IMR-90 (cell line): ENCODE measurements around the gene TRAPPC10. TPM values are rescaled to one million over a fixed set of nuclear protein-coding genes. Genes with fewer than 3 reads are reported as not detected.
"Not testable (repeated sequence)": the region's sequence is repeated elsewhere in the genome, so short reads cannot be mapped to it uniquely, and the experiment has no call there.

ENCODE experiments used
- ATAC-seq: fragments of 200-7000 bp; cut with Tn5 transposase; 2 replicates; pipeline ENCODE4 v1.9.1; 2020; ENCODE audit warnings: low read depth, mild to moderate bottlenecking, moderate library complexity
- BruUV-seq: library from RNA; stranded (reverse); fragments of 400-500 nt; replicated peaks from 2 replicates; lab custom pipeline; 2021; lab: Mats Ljungman, UMichigan
- CTCF ChIA-PET: fragments of 300-600 bp; formaldehyde crosslinking; extraction: SDS; loops from one replicate; lab custom pipeline; 2021; ENCODE audit warnings: antibody characterized with exemption; lab: Yijun Ruan, JAX
- POLR2A ChIA-PET: fragments of 300-600 bp; sonication (Branson Sonifier 250); formaldehyde crosslinking; loops from one replicate; lab custom pipeline; 2022; ENCODE audit warnings: antibody characterized with exemption; ENCODE audit not compliant: unreplicated experiment; lab: Charles Lee
- DNase-seq: peaks from one replicate; pipeline ENCODE4 v3.0.0; 2013
- H2AFZ ChIP-seq: replicated peaks from 2 replicates; pipeline ENCODE3; 2013; ENCODE audit warnings: low read length, mild to moderate bottlenecking; ENCODE audit not compliant: poor library complexity
- H2AK5ac ChIP-seq: 2 replicates; pipeline ENCODE4 v1.6.1; 2013; ENCODE audit warnings: low read depth, low read length, inconsistent platforms
- H2AK9ac ChIP-seq: replicated peaks from 2 replicates; pipeline ENCODE3; 2013; ENCODE audit warnings: mild to moderate bottlenecking, low read depth, low read length, moderate library complexity; ENCODE audit not compliant: poor library complexity
- H2BK120ac ChIP-seq: 2 replicates; pipeline ENCODE4 v1.6.1; 2013; ENCODE audit warnings: low read depth, low read length, inconsistent platforms
- H2BK15ac ChIP-seq: 3 replicates; pipeline ENCODE4 v1.6.1; 2013; ENCODE audit warnings: low read depth, low read length, inconsistent platforms
- H2BK20ac ChIP-seq: 2 replicates; pipeline ENCODE4 v1.6.1; 2013; ENCODE audit warnings: low read depth, mild to moderate bottlenecking, inconsistent platforms, low read length, moderate library complexity
- H2BK5ac ChIP-seq: 2 replicates; pipeline ENCODE4 v1.6.1; 2013; ENCODE audit warnings: mild to moderate bottlenecking, low read depth, low read length, inconsistent platforms; ENCODE audit not compliant: poor library complexity, severe bottlenecking
- H3K14ac ChIP-seq: replicated peaks from 2 replicates; pipeline ENCODE4 v1.6.1; 2013; ENCODE audit warnings: low read depth, low read length, inconsistent platforms
- H3K18ac ChIP-seq: 2 replicates; pipeline ENCODE4 v1.6.1; 2013; ENCODE audit warnings: low read depth, low read length, control low read depth
- H3K23ac ChIP-seq: 2 replicates; pipeline ENCODE4 v1.6.1; 2013; ENCODE audit warnings: low read depth, low read length, inconsistent platforms
- H3K27ac ChIP-seq: 2 replicates; pipeline ENCODE4 v1.5.1; 2013; ENCODE audit warnings: mild to moderate bottlenecking, control low read depth, low read length; ENCODE audit not compliant: insufficient read depth
- H3K27me3 ChIP-seq: 2 replicates; pipeline ENCODE4 v1.6.1; 2013; ENCODE audit warnings: low read length; ENCODE audit not compliant: control insufficient read depth, insufficient read depth
- H3K36me3 ChIP-seq: 2 replicates; pipeline ENCODE4 v1.6.1; 2013; ENCODE audit warnings: low read length, mixed read lengths; ENCODE audit not compliant: control insufficient read depth, insufficient read depth
- H3K4ac ChIP-seq: 2 replicates; pipeline ENCODE4 v1.6.1; 2013; ENCODE audit warnings: low read depth, low read length, inconsistent platforms
- H3K4me1 ChIP-seq: 2 replicates; pipeline ENCODE4 v1.6.1; 2013; ENCODE audit warnings: low read length, mixed read lengths; ENCODE audit not compliant: control insufficient read depth, insufficient read depth
- H3K4me2 ChIP-seq: 2 replicates; pipeline ENCODE4 v1.6.1; 2013; ENCODE audit warnings: low read depth, mild to moderate bottlenecking, control low read depth, low read length, moderate library complexity
- H3K4me3 ChIP-seq: 2 replicates; pipeline ENCODE4 v1.5.1; 2013; ENCODE audit warnings: low read depth, mild to moderate bottlenecking, control low read depth, low read length, moderate library complexity; ENCODE audit not compliant: insufficient read depth
- H3K56ac ChIP-seq: 2 replicates; pipeline ENCODE4 v1.6.1; 2013; ENCODE audit warnings: low read length, inconsistent platforms; ENCODE audit not compliant: insufficient read depth; ENCODE audit errors: extremely low read depth
- H3K79me1 ChIP-seq, 2 experiments: 2 replicates each; pipeline ENCODE4 v1.6.1; 2013; ENCODE audit warnings: low read length in 2 of 2, inconsistent platforms in 1 of 2, low read depth in 1 of 2
- H3K9ac ChIP-seq: 2 replicates; pipeline ENCODE4 v1.6.1; 2013; ENCODE audit warnings: low read depth, low read length, control low read depth
- H3K9me1 ChIP-seq: 2 replicates; pipeline ENCODE4 v1.6.1; 2013; ENCODE audit warnings: low read length, inconsistent platforms; ENCODE audit not compliant: insufficient read depth
- H3K9me3 ChIP-seq: 2 replicates; pipeline ENCODE4 v1.6.1; 2013; ENCODE audit warnings: low read length; ENCODE audit not compliant: control insufficient read depth, insufficient read depth
- H4K20me1 ChIP-seq: 2 replicates; pipeline ENCODE4 v1.6.1; 2013; ENCODE audit warnings: low read length, inconsistent platforms; ENCODE audit not compliant: insufficient read depth
- H4K5ac ChIP-seq: 2 replicates; pipeline ENCODE4 v1.6.1; 2013; ENCODE audit warnings: mild to moderate bottlenecking, low read depth, low read length, control low read depth
- H4K8ac ChIP-seq, 2 experiments: 2 replicates each; pipeline ENCODE4 v1.6.1; 2013; ENCODE audit warnings: low read depth in 2 of 2, low read length in 2 of 2, control low read depth in 1 of 2, inconsistent platforms in 1 of 2
- H4K91ac ChIP-seq: 2 replicates; pipeline ENCODE4 v1.6.1; 2013; ENCODE audit warnings: low read depth, low read length, inconsistent platforms; ENCODE audit not compliant: insufficient read depth
- WGBS, 2 experiments: methylation state at CpG; one replicate each; pipeline versions ENCODE4 v1.1.5 to v1.1.7; 2013; ENCODE audit warnings: missing lambda C conversion rate in 2 of 2; ENCODE audit not compliant: insufficient read length in 1 of 2; ENCODE audit errors: extremely low coverage in 2 of 2; 5-methylcytosine and 5-hydroxymethylcytosine counted together
- dilution Hi-C: fragments of 300-500 bp; cut with HindIII; formaldehyde crosslinking; loops from one replicate; pipeline ENCODE4 v1.14.3; 2018; ENCODE audit warnings: low sequenced_read_pairs; ENCODE audit not compliant: unreplicated experiment
- in situ Hi-C: fragments of 300-500 bp; cut with MboI; formaldehyde crosslinking; loops from 3 replicates; pipeline ENCODE4 v1.14.3; 2019; ENCODE audit warnings: low sequenced_read_pairs, inconsistent platforms, mixed read lengths
- intact Hi-C: fragments of 100-400 bp; cut with micrococcal nuclease; formaldehyde crosslinking; loops from 2 replicates; pipeline ENCODE4 v1.10.0; 2022
- polyA plus RNA-seq, 3 experiments: library from polyadenylated mRNA; depleted of rRNA; stranded (reverse); fragments of >200 nt; gene quantifications; 2 replicates each; pipeline ENCODE4 v1.2.3, GENCODE V29; 2012; ENCODE audit warnings: low replicate concordance in 1 of 3
- total RNA-seq: library from RNA; depleted of rRNA; stranded (reverse); fragments of >200 nt; gene quantifications from 2 replicates; pipeline ENCODE4 v1.2.3, GENCODE V29; 2012

TRAPPC10 gene
- total and polyA plus RNA-seq, 2 of the 4 experiments (the other 2 are of a cell fraction), result 17.8 to 18.1 TPM

DNA sequence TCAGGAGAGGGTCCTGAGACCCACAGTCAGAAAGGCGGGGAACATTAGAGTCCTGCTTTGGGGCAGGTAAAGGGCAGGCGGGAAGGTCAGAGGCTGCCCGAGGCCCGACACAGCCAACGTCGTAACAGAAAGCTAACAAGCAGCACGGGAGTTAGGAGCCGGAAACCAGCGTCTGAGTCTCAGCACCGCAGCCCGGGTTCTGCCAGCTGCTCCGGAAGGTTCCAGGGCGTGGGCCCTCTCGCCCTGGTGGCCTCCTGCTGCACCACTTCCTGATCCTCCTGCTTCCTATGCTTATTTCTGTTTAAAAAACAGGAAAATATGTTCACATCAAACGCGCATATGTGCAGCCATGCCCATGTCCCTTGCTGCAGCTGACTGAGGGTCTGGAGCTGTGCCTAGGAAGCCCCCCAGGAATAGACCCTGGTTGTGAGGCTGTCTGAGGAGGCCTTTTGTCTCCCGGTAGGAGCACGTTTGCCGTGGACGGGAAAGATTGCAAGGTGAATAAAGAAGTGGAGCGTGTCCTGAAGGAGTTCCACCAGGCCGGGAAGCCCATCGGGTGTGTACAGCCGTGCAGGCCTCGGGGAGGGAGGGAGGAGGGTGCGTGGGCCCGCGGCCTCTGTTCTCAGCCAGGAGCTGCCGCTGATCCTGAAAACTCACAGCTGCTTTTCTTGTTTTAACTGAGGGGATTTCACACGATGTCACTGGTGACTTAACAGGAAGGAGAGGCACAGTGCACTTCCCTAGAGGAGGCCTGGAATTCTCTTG, 127.9 kb downstream of the TRAPPC10 start:
- H3K4me1 ChIP-seq, H3K79me1 ChIP-seq, H4K20me1 ChIP-seq, DNase-seq, H2BK5ac ChIP-seq, H3K9ac ChIP-seq, H2AK5ac ChIP-seq, H3K23ac ChIP-seq, H3K9me3 ChIP-seq, H3K27ac ChIP-seq, H3K4ac ChIP-seq, H3K14ac ChIP-seq, dilution Hi-C loops, in situ Hi-C loops, H4K5ac ChIP-seq, H3K4me3 ChIP-seq, H3K27me3 ChIP-seq, POLR2A ChIA-PET, H3K36me3 ChIP-seq, H4K91ac ChIP-seq, intact Hi-C loops, H4K8ac ChIP-seq, H3K4me2 ChIP-seq, H3K18ac ChIP-seq, H2AK9ac ChIP-seq, H3K56ac ChIP-seq, H3K9me1 ChIP-seq, H2AFZ ChIP-seq, H2BK15ac ChIP-seq, BruUV-seq, H2BK20ac ChIP-seq, H2BK120ac ChIP-seq, CTCF ChIA-PET: not testable (repeated sequence)
- peak; percentile 50; the same call in 1 of the 2 replicates for ATAC-seq
- WGBS, 2 experiments, result no CpG with 5 or more reads among the region's 30 CpGs

DNA sequence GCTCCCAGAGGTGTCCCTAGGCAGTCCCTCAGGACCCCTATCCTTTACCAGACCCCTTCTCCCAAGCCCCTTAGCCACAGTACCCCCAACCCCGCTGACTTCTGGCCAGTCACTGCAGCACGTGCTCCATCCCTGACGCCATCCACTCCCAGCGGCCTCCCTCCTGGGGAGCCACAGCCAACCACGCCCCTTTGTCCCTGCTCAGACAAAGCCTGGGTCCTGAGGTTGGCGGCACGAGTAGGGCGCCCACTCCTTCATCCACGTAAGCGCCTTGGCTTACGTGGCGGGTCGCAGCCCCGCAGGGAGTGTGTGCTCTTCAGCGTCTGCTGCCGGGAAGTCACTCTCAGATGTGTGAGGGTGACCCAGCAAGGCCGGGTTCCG, 128.4 kb downstream of the TRAPPC10 start:
- H4K8ac ChIP-seq, H2AFZ ChIP-seq, DNase-seq, H4K5ac ChIP-seq, H3K4me1 ChIP-seq, H2BK15ac ChIP-seq, H3K79me1 ChIP-seq, H3K18ac ChIP-seq, H4K91ac ChIP-seq, H3K23ac ChIP-seq, CTCF ChIA-PET, H3K4me2 ChIP-seq, POLR2A ChIA-PET, H3K9ac ChIP-seq, H2BK20ac ChIP-seq, BruUV-seq, H2BK120ac ChIP-seq, H3K27me3 ChIP-seq, H3K14ac ChIP-seq, H3K9me3 ChIP-seq, H2AK5ac ChIP-seq, H2AK9ac ChIP-seq, in situ Hi-C loops, H3K4ac ChIP-seq, H3K9me1 ChIP-seq, H3K4me3 ChIP-seq, H3K27ac ChIP-seq, ATAC-seq, H2BK5ac ChIP-seq, intact Hi-C loops, H3K56ac ChIP-seq, H3K36me3 ChIP-seq, dilution Hi-C loops, H4K20me1 ChIP-seq: not testable (repeated sequence)
- no CpG with 5 or more reads among the region's 18 CpGs for WGBS, 2 experiments
